CD4-positive, alpha-beta memory T cell (primary cell): ENCODE data around the gene SLC43A3. TPM values are rescaled to one million over a fixed set of nuclear protein-coding genes. Genes with fewer than 3 reads are reported as not detected.

Experiments used
- CTCF ChIA-PET: fragments of 350-600 bp; sonication (Branson Sonifier 250); formaldehyde crosslinking; loops from one replicate; lab custom pipeline; 2021; ENCODE audit warnings: inconsistent platforms; ENCODE audit not compliant: partially characterized antibody; lab: Charles Lee
- POLR2A ChIA-PET: fragments of 350-600 bp; sonication (Branson Sonifier 250); formaldehyde crosslinking; loops from one replicate; lab custom pipeline; 2021; ENCODE audit not compliant: partially characterized antibody; lab: Charles Lee
- DNase-seq, 5 donors: peaks; one replicate each; pipeline versions ENCODE4 v3.0.0 to v3.0.0-alpha.2; 2020 to 2022; ENCODE audit warnings: mixed read lengths in 1 of 5
- H3K27ac ChIP-seq: one replicate; pipeline ENCODE4 v1.7.0; 2013; ENCODE audit warnings: low read depth, low read length
- H3K27me3 ChIP-seq: 2 replicates; pipeline ENCODE4 v1.7.0; 2013; ENCODE audit warnings: mild to moderate bottlenecking, low read length, moderate library complexity; ENCODE audit not compliant: insufficient read depth
- H3K36me3 ChIP-seq: 2 replicates; pipeline ENCODE4 v1.7.0; 2013; ENCODE audit warnings: mild to moderate bottlenecking, low read length, moderate library complexity; ENCODE audit not compliant: insufficient read depth
- H3K4me1 ChIP-seq: 2 replicates; pipeline ENCODE4 v1.7.0; 2013; ENCODE audit warnings: mild to moderate bottlenecking, low read length, moderate library complexity; ENCODE audit not compliant: insufficient read depth
- H3K4me3 ChIP-seq, 2 donors: one replicate each; pipeline ENCODE4 v1.7.0; 2013; ENCODE audit warnings: low read length in 2 of 2, mild to moderate bottlenecking in 1 of 2
- H3K9me3 ChIP-seq, 2 donors: one replicate each; pipeline ENCODE4 v1.7.0; 2013; ENCODE audit warnings: low read length in 2 of 2, control low read depth in 1 of 2; ENCODE audit not compliant: control insufficient read depth in 1 of 2
- H3K27ac Mint-ChIP-seq, 7 donors: one replicate each; pipeline ENCODE4 v1.8.0; 2020 to 2021; ENCODE audit warnings: mixed read lengths in 7 of 7, mild to moderate bottlenecking in 6 of 7, inconsistent platforms in 3 of 7, moderate library complexity in 3 of 7
- H3K27me3 Mint-ChIP-seq, 2 donors: one replicate each; pipeline ENCODE4 v1.8.0; 2020 to 2021; ENCODE audit warnings: mixed read lengths in 2 of 2
- H3K36me3 Mint-ChIP-seq, 2 donors: one replicate each; pipeline ENCODE4 v1.8.0; 2020 to 2021; ENCODE audit warnings: mixed read lengths in 2 of 2, inconsistent platforms in 1 of 2, mild to moderate bottlenecking in 1 of 2
- H3K4me1 Mint-ChIP-seq, 4 donors: one replicate each; pipeline ENCODE4 v1.8.0; 2020 to 2021; ENCODE audit warnings: mixed read lengths in 4 of 4, mild to moderate bottlenecking in 1 of 4
- H3K4me3 Mint-ChIP-seq, 8 donors: one replicate each; pipeline ENCODE4 v1.8.0; 2020 to 2021; ENCODE audit warnings: mixed read lengths in 8 of 8, mild to moderate bottlenecking in 7 of 8, moderate library complexity in 6 of 8, inconsistent platforms in 3 of 8
- H3K9me3 Mint-ChIP-seq, 8 donors: one replicate each; pipeline ENCODE4 v1.8.0; 2020 to 2021; ENCODE audit warnings: mixed read lengths in 8 of 8, mild to moderate bottlenecking in 5 of 8, inconsistent platforms in 3 of 8, moderate library complexity in 1 of 8
- intact Hi-C: fragments of 100-400 bp; cut with micrococcal nuclease; formaldehyde crosslinking; loops from one replicate; pipeline ENCODE4 v1.15.1; 2023
- polyA plus RNA-seq, 2 donors: library from polyadenylated mRNA; unstranded; fragments of 300-500 nt; fragmentation: Illumina TruSeq; gene quantifications; one replicate each; pipeline ENCODE4 v1.2.3, GENCODE V29; 2021
- total RNA-seq, 2 experiments: library from RNA; stranded (reverse); gene quantifications; one replicate each; pipeline ENCODE4 v1.2.3, GENCODE V29; 2021

SLC43A3 gene
- total and polyA plus RNA-seq, 4 experiments from 2014 or later, result 15.1 to 18.5 (median 16.7) TPM

DNA sequence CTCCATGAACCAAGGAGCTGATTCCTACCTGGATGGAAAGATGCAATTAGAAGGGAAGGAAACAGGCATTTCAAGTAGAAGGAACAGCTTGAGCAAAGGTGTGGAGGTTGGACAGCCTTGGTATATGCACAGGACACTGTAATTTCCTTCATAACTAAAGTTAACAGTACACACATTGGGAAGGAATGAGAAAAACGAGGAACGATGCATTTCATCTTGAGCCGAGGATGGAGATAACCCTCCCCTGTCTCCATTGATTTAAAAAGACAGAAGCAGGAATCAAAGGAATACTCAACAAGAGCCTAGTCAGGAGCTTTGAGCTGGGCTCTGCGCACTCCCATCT is 34.2 kb downstream of the SLC43A3 start:
- Mint-ChIP-seq H3K4me1 (no peaks in the 10 kb centered on the region), H3K27me3 (no peaks in the 10 kb centered on the region), H3K9me3 (no peaks in the 10 kb centered on the region), H3K27ac (no peak overlapping the region), H3K36me3 (no peaks in the 10 kb centered on the region), H3K4me3 (no peak overlapping the region)
- H3K36me3 ChIP-seq, result no peaks in the 10 kb centered on the region
- H3K9me3 ChIP-seq, result no peaks in the 10 kb centered on the region
- H3K27ac ChIP-seq, result no peak overlapping the region
- H3K4me3 ChIP-seq, result no peak overlapping the region
- ChIA-PET POLR2A (no interaction called here), CTCF (interaction anchor here (1.0 kb wide), 1 partner anchor 65 kb away, joined by 4 read pairs; no protein-coding TSS in a partner anchor)
- no peaks in the 10 kb centered on the region for H3K4me1 ChIP-seq
- no peaks in the 10 kb centered on the region for H3K27me3 ChIP-seq
- no peak for DNase-seq
- intact Hi-C loops, result no loop called here

DNA sequence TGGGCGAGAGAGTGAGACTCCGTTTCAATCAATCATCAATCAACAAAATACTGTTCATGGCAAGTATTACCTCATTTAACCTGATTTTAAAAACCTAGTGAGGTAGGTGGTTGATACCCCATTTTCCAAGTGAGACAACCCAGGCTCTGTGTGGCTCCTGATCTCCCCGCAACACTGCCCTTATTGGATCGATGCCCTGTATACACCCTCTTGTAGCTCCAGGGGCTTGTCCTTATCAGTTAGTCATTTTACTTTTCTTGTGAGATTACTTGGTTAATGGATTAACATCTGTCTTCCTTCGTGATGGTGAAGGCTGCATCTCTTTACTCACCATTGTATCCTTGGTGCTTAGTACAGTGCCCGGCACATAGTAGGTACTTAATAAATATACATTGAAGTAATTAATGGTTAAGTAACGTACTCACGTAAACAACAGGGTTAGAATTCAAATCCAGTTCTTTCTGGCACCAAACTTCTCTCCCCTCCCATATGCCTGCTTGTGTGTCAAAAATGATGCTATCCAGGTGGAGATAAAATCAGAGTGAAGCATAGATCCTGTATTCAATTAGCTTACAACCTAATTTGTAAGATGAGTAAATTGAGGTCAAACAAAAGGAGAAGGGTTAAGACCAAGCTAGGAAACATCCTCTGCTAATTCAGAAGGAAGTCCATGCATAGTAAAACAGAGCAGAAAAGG is 34.7 kb downstream of the SLC43A3 start:
- Histone ChIP-seq H3K36me3 (no peaks in the 10 kb centered on the region), H3K27ac (no peak overlapping the region), H3K4me1 (no peaks in the 10 kb centered on the region), H3K9me3 (no peaks in the 10 kb centered on the region), H3K27me3 (no peaks in the 10 kb centered on the region), H3K4me3 (no peak overlapping the region)
- Mint-ChIP-seq H3K36me3 (no peaks in the 10 kb centered on the region), H3K27ac (no peak overlapping the region), H3K9me3 (no peaks in the 10 kb centered on the region), H3K4me3 (no peak overlapping the region), H3K27me3 (no peaks in the 10 kb centered on the region), H3K4me1 (no peaks in the 10 kb centered on the region)
- no peak for DNase-seq
- ChIA-PET POLR2A (no interaction called here), CTCF (interaction anchor here (1.0 kb wide), 1 partner anchor 65 kb away, joined by 4 read pairs; no protein-coding TSS in a partner anchor)
- intact Hi-C loops, result no loop called here

DNA sequence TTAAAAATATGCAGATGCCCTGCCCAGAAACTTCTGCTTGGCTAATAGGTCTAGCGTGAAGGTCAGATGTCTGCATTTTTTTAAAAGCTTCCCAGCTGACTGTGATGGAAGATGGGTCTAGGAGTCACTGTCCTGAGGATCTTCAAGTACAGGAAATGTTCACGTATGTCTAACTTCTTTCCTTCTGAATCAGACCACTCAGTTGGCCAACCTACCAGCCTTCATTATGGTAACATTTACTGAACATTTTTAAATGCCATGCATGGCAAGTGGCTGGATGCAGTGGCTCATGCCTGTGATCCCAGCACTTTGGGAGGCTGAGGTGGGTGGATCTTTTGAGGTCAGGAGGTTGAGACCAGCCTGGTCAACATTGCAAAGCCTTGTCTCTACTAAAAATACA is 35.4 kb downstream of the SLC43A3 start:
- Mint-ChIP-seq H3K27me3 (peaks cover 0 to under 1% of the 10 kb centered on the region in 2 donors), H3K4me1 (no peaks in the 10 kb centered on the region), H3K9me3 (no peaks in the 10 kb centered on the region), H3K36me3 (no peaks in the 10 kb centered on the region), H3K4me3 (no peak overlapping the region), H3K27ac (no peak overlapping the region)
- POLR2A ChIA-PET, result no interaction called here
- intact Hi-C loops, result no loop called here
- H3K27ac ChIP-seq, result no peak overlapping the region
- CTCF ChIA-PET, result no interaction called here
- H3K4me3 ChIP-seq, result no peak overlapping the region
- no peaks in the 10 kb centered on the region for H3K27me3 ChIP-seq
- no peak for DNase-seq
- H3K36me3 ChIP-seq, result no peaks in the 10 kb centered on the region
- H3K9me3 ChIP-seq, result no peaks in the 10 kb centered on the region
- H3K4me1 ChIP-seq, result no peaks in the 10 kb centered on the region

DNA sequence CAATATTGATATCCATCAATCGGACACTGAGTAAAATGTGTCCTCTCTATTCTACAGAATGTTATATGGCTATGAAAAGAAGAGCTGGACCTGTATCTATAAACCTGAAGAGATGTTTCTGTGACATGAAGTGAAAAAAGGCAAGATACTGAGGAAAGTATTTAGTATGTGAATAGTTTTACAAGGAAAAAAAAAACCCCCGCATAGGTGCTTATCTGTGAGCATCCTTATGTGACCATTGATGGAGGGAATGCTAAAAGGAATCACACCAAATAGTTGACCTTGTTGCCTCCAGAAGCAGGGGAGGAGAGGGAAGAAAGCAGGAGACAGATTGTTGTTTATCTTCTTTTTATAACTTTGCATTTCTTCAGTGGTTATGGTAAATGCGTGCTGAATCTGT is 35.8 kb downstream of the SLC43A3 start:
- intact Hi-C loops, result no loop called here
- Mint-ChIP-seq H3K36me3 (no peaks in the 10 kb centered on the region), H3K27me3 (peaks cover 0 to 2% of the 10 kb centered on the region in 2 donors), H3K4me3 (no peak overlapping the region), H3K27ac (no peak overlapping the region), H3K9me3 (no peaks in the 10 kb centered on the region), H3K4me1 (no peaks in the 10 kb centered on the region)
- H3K4me3 ChIP-seq, result no peak overlapping the region
- no peaks in the 10 kb centered on the region for H3K27me3 ChIP-seq
- no peaks in the 10 kb centered on the region for H3K4me1 ChIP-seq
- H3K27ac ChIP-seq, result no peak overlapping the region
- no peak for DNase-seq
- H3K36me3 ChIP-seq, result no peaks in the 10 kb centered on the region
- POLR2A ChIA-PET, result no interaction called here
- no peaks in the 10 kb centered on the region for H3K9me3 ChIP-seq
- CTCF ChIA-PET, result interaction anchor here (1.3 kb wide), 1 partner anchor 67 kb away, joined by 4 read pairs; no protein-coding TSS in a partner anchor

DNA sequence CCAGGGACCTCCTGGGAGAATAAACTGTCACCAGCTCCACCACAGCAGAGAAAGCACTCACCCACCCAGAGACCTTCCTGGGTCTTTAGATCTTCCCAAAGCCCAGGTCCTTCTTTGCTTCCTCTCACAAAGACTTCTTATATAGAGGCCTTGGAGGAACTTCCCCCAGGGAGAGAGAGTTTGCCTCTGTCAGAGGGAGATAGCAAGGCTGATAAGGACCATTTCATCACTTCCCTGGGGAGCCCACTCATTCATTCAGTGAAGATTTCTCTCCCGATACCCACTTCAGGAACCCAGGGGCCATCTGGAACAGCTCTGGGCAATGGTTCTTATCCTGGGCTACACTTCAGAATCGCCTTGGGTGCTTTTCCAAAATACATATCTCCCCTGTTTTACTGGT is 36.4 kb downstream of the SLC43A3 start, which contains the start of gene PRG2:
Gene PRG2 (minus strand): TSS at position 116 of the 400 bp plus-strand sequence. CDS start 706 bp downstream, outside the sequence.
- Histone ChIP-seq H3K36me3 (no peaks in the 10 kb centered on the region), H3K9me3 (no peaks in the 10 kb centered on the region), H3K4me1 (no peaks in the 10 kb centered on the region), H3K4me3 (no peak within 1 kb of the TSS), H3K27ac (no peak within 1 kb of the TSS), H3K27me3 (no peaks in the 10 kb centered on the region)
- H3K9me3 Mint-ChIP-seq, result no peaks in the 10 kb centered on the region
- no peaks in the 10 kb centered on the region for H3K36me3 Mint-ChIP-seq
- H3K4me1 Mint-ChIP-seq, result no peaks in the 10 kb centered on the region
- ChIA-PET CTCF (interaction anchor here (1.3 kb wide), 1 partner anchor 67 kb away, joined by 4 read pairs; no protein-coding TSS in a partner anchor), POLR2A (no interaction called here)
- DNase-seq, result no peak
- intact Hi-C loops, result no loop called here
- H3K27me3 Mint-ChIP-seq, result peaks cover 0 to 2% of the 10 kb centered on the region in 2 donors
- H3K27ac Mint-ChIP-seq, result peak within 1 kb of the TSS in 1 of 7 donors; percentile 14
- no peak within 1 kb of the TSS for H3K4me3 Mint-ChIP-seq

DNA sequence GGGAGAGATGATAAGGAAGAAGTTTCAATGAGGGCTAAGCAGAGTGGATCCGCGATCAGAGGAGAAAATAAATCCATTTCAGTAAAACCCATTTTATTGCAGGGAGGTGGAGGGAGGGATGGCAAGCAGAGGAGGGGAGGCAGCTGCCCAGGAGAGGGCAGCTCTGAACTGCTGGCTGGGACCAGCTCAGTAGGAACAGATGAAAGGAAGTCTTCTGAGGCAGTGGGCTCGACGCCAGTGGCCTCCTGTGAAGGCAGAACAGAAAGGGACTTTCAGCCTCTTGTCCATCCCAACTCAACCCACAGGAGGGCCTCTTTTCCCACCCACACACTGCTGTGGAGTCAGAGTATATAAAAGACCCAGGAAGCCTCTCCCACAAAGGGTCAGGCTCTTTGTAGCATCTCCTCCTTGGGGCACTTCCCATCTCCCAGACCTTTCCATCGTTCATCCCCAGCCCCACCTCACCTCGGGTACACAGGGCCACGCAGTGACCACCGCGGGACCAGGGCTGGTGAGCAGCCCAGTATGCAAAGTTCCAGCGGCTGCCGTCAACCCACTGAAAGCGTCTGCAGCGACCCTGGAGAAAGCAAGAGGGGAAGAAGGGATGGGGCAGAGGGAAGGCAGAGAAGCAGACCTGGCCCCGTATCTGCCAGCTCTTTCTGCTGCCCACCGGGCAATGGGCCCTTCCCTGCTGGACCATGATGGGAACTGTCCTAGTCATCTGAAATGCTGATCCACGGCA is 39.5 kb downstream of the SLC43A3 start:
- ChIA-PET POLR2A (no interaction called here), CTCF (interaction anchor here (1.3 kb wide), 1 partner anchor 69 kb away, joined by 5 read pairs; no protein-coding TSS in a partner anchor)
- no peak overlapping the region for H3K27ac Mint-ChIP-seq

DNA sequence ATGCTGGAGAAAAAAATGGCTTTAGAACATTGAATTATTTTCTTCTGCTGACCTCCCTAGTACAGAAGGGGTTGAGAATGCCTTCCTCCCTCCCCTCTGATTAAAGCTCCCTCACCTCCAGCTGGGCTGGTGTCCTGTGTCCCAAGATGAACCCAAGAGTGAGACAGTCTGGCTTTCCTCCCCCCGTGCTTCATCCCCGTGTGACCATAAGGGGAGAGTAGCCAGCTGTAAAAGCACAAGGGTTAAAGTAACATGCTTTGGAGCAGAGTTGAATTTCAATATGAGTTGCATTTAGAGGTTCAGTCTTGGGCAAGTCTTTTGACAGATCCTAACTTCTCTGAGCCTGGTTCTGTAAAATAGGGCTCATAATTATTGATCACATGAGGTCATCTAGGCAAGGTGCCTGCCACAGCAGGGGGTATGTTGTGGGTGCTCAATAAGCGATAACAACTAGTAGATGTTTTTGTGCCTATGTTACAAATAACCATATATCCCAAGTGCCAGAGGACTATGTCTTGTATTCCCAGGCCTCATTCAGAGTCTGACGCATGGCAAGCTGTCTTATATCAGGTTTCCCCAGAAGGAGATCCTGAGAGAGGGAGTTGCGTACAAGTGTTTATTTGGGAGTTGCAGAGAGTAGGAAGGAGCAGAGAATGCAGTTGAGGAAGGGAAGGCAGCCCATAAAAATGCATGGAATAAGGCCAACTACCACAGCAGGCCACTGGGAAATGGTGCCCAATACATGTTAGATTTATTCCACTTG is 40.6 kb downstream of the SLC43A3 start:
- H3K36me3 Mint-ChIP-seq, result no peaks in the 10 kb centered on the region
- intact Hi-C loops, result no loop called here
- peaks cover 7 to 8% of the 10 kb centered on the region in 2 donors for H3K27me3 Mint-ChIP-seq
- no peaks in the 10 kb centered on the region for H3K4me1 Mint-ChIP-seq
- H3K27me3 ChIP-seq, result no peaks in the 10 kb centered on the region
- no peak overlapping the region for H3K4me3 ChIP-seq
- H3K4me1 ChIP-seq, result no peaks in the 10 kb centered on the region
- H3K9me3 ChIP-seq, result no peaks in the 10 kb centered on the region
- no peaks in the 10 kb centered on the region for H3K9me3 Mint-ChIP-seq
- H3K36me3 ChIP-seq, result no peaks in the 10 kb centered on the region
- CTCF ChIA-PET, result no interaction called here
- DNase-seq, result no peak
- no peak overlapping the region for H3K4me3 Mint-ChIP-seq
- POLR2A ChIA-PET, result no interaction called here
- no peak overlapping the region for H3K27ac Mint-ChIP-seq
- no peak overlapping the region for H3K27ac ChIP-seq

More for the DNA sequence above, 39.5 kb downstream of the SLC43A3 start:
- no peaks in the 10 kb centered on the region for H3K27me3 ChIP-seq
- intact Hi-C loops, result no loop called here
- no peak overlapping the region for H3K4me3 ChIP-seq
- H3K36me3 ChIP-seq, result no peaks in the 10 kb centered on the region
- no peak for DNase-seq
- Mint-ChIP-seq H3K36me3 (no peaks in the 10 kb centered on the region), H3K4me1 (no peaks in the 10 kb centered on the region), H3K9me3 (no peaks in the 10 kb centered on the region), H3K27me3 (peaks cover 3 to 5% of the 10 kb centered on the region in 2 donors), H3K4me3 (no peak overlapping the region)
- H3K9me3 ChIP-seq, result no peaks in the 10 kb centered on the region
- no peak overlapping the region for H3K27ac ChIP-seq
- H3K4me1 ChIP-seq, result no peaks in the 10 kb centered on the region
